ENCODE measurements around the gene SMG1.
"Not testable (repeated sequence)": the region's sequence is repeated elsewhere in the genome, so short reads cannot be mapped to it uniquely, and the experiment has no call there.

Gene SMG1

GRCh38 chr16:18958621-18959029 lies 32.4 kb upstream of the SMG1 start:
- no peak overlapping the region for H3K4me3 ChIP-seq (ENCODE audit: low read length)
- no peak for TF ChIP-seq CTCF (IDR thresholded peaks at IDR 0.05; ENCODE audit: insufficient read depth, low read depth, low read length, missing control alignments)

GRCh38 chr16:18956658-18957241 lies 30.5 kb upstream of the SMG1 start:
- not testable (repeated sequence) for H3K4me3 ChIP-seq (ENCODE audit: low read length); DNase-seq (ENCODE audit: low read depth)

More at GRCh38 chr16:18958621-18959029, 32.4 kb upstream of the SMG1 start:
- DNase-seq (ENCODE audit: low read depth): no peak

GRCh38 chr16:18955874-18956580 lies 29.8 kb upstream of the SMG1 start:
- H3K4me3 ChIP-seq (ENCODE audit: low read length): not testable (repeated sequence)

GRCh38 chr16:18953547-18953946 lies 27.3 kb upstream of the SMG1 start:
- H3K4me3 ChIP-seq (ENCODE audit: low read length): no peak overlapping the region
- TF ChIP-seq CTCF (IDR thresholded peaks at IDR 0.05; ENCODE audit: insufficient read depth, low read depth, low read length, missing control alignments): no peak
- no peak for DNase-seq (ENCODE audit: low read depth)

More at GRCh38 chr16:18955874-18956580, 29.8 kb upstream of the SMG1 start:
- DNase-seq (ENCODE audit: low read depth): not testable (repeated sequence)

- no peak overlapping the region for H3K4me3 ChIP-seq (ENCODE audit: low read length)
- no peak for DNase-seq (ENCODE audit: low read depth)
- no peak for TF ChIP-seq CTCF (IDR thresholded peaks at IDR 0.05; ENCODE audit: insufficient read depth, low read depth, low read length, missing control alignments)
Measured at GRCh38 chr16:18950469-18951185, 24.4 kb upstream of the SMG1 start.

GRCh38 chr16:18948372-18949020 lies 22.3 kb upstream of the SMG1 start:
- no peak for DNase-seq (ENCODE audit: low read depth)
- no peak for TF ChIP-seq CTCF (IDR thresholded peaks at IDR 0.05; ENCODE audit: insufficient read depth, low read depth, low read length, missing control alignments)
- no peak overlapping the region for H3K4me3 ChIP-seq (ENCODE audit: low read length)

GRCh38 chr16:18945233-18945632 lies 19.0 kb upstream of the SMG1 start:
- no peak for TF ChIP-seq CTCF (IDR thresholded peaks at IDR 0.05; ENCODE audit: insufficient read depth, low read depth, low read length, missing control alignments)
- H3K4me3 ChIP-seq (ENCODE audit: low read length): no peak overlapping the region
- DNase-seq (ENCODE audit: low read depth): no peak

All from epithelial cell of esophagus (primary cell).